Adipose tissue (tissue), 3 donors: ENCODE measurements around the gene NTMT1. TPM values are rescaled to one million over a fixed set of nuclear protein-coding genes. Genes with fewer than 3 reads are reported as not detected.

Experiments
- H3K27ac ChIP-seq: one replicate; pipeline ENCODE4 v1.5.1; 2013; ENCODE audit warnings: low read depth, low read length
- WGBS, 3 donors: extraction: QIAGEN DNeasy Blood & Tissue Kit; methylation state at CpG; one replicate each; pipeline ENCODE4 v1.1.7; 2013; 5-methylcytosine and 5-hydroxymethylcytosine counted together
- polyA plus RNA-seq, 3 donors: library from polyadenylated mRNA; stranded (reverse); fragments of 200-250 nt; gene quantifications; one replicate each; pipeline ENCODE4 v1.2.3, GENCODE V29; 2013
- donor health status: healthy with polysubstance abuse.
- donor health status: Bipolar disorder and iron deficiency.
- donor health status: healthy.

The NTMT1 gene
- polyA plus RNA-seq, 3 donors = 34.2 to 44.5 (median 35.5) TPM

- 3 to 4% (median 4%) methylated on average over 61 to 85 of the region's 88 CpGs for WGBS, 3 donors
- no peak overlapping the region for H3K27ac ChIP-seq
Measured at GRCh38 chr9:129665814-129666520, 40.0 kb downstream of the NTMT1 start.

- 17 to 36% (median 22%) methylated on average over 12 to 13 of the region's 13 CpGs for WGBS, 3 donors
- H3K27ac ChIP-seq = no peak overlapping the region
Measured at GRCh38 chr9:129666575-129666974, 40.6 kb downstream of the NTMT1 start.

- 74 to 79% (median 75%) methylated on average over 10 to 11 of the region's 11 CpGs for WGBS, 3 donors
- H3K27ac ChIP-seq = no peak overlapping the region
Measured at GRCh38 chr9:129667378-129667777, 41.4 kb downstream of the NTMT1 start.

- H3K27ac ChIP-seq = no peak overlapping the region
- WGBS, 3 donors = 85 to 86% (median 86%) methylated on average over 9 of the region's 9 CpGs
Measured at GRCh38 chr9:129667850-129668249, 41.9 kb downstream of the NTMT1 start.

GRCh38 chr9:129669141-129669718 lies 43.3 kb downstream of the NTMT1 start:
- H3K27ac ChIP-seq = no peak overlapping the region

GRCh38 chr9:129669946-129670345 lies 44.0 kb downstream of the NTMT1 start:
- no peak overlapping the region for H3K27ac ChIP-seq
- WGBS, 3 donors = 79 to 88% (median 87%) methylated on average over 13 of the region's 13 CpGs

More at GRCh38 chr9:129669141-129669718, 43.3 kb downstream of the NTMT1 start:
- 42 to 66% (median 64%) methylated on average over 17 of the region's 17 CpGs for WGBS, 3 donors

GRCh38 chr9:129671065-129671464 lies 45.1 kb downstream of the NTMT1 start:
- 76 to 85% (median 78%) methylated on average over 9 of the region's 9 CpGs for WGBS, 3 donors
- H3K27ac ChIP-seq = no peak overlapping the region

GRCh38 chr9:129671519-129671918 lies 45.6 kb downstream of the NTMT1 start:
- 72 to 79% (median 72%) methylated on average over 7 of the region's 7 CpGs for WGBS, 3 donors
- no peak overlapping the region for H3K27ac ChIP-seq

- no peak overlapping the region for H3K27ac ChIP-seq
- 80 to 86% (median 81%) methylated on average over 8 of the region's 8 CpGs for WGBS, 3 donors
Measured at GRCh38 chr9:129672702-129673101, 46.7 kb downstream of the NTMT1 start.

GRCh38 chr9:129673602-129674001 lies 47.6 kb downstream of the NTMT1 start:
- no peak overlapping the region for H3K27ac ChIP-seq
- WGBS, 3 donors = 54 to 71% (median 66%) methylated on average over 12 of the region's 12 CpGs

- 53 to 76% (median 74%) methylated on average over 7 of the region's 7 CpGs for whole genome bisulfite sequencing, 3 donors
- H3K27ac ChIP-seq = no peak overlapping the region
Measured at GRCh38 chr9:129674229-129674628, 48.3 kb downstream of the NTMT1 start.

- 58 to 67% (median 60%) methylated on average over 27 of the region's 27 CpGs for WGBS, 3 donors
- no peak overlapping the region for H3K27ac ChIP-seq
Measured at GRCh38 chr9:129675620-129676019, 49.7 kb downstream of the NTMT1 start.

- no peak overlapping the region for H3K27ac ChIP-seq
- 56 to 81% (median 75%) methylated on average over 4 of the region's 4 CpGs for WGBS, 3 donors
Measured at GRCh38 chr9:129676287-129676686, 50.3 kb downstream of the NTMT1 start.

- 57 to 68% (median 61%) methylated on average over 12 of the region's 12 CpGs for WGBS, 3 donors
- H3K27ac ChIP-seq = no peak overlapping the region
Measured at GRCh38 chr9:129676975-129677374, 51.0 kb downstream of the NTMT1 start.

GRCh38 chr9:129677456-129677855 lies 51.5 kb downstream of the NTMT1 start:
- 35 to 48% (median 38%) methylated on average over 9 of the region's 9 CpGs for WGBS, 3 donors
- no peak overlapping the region for H3K27ac ChIP-seq

GRCh38 chr9:129678844-129679243 lies 52.9 kb downstream of the NTMT1 start:
- WGBS, 3 donors = 53 to 85% (median 81%) methylated on average over 9 of the region's 9 CpGs
- H3K27ac ChIP-seq = no peak overlapping the region

GRCh38 chr9:129679537-129679936 lies 53.6 kb downstream of the NTMT1 start:
- WGBS, 3 donors = 54 to 82% (median 74%) methylated on average over 9 of the region's 9 CpGs
- H3K27ac ChIP-seq = no peak overlapping the region

GRCh38 chr9:129681924-129682323 lies 56.0 kb downstream of the NTMT1 start:
- no peak overlapping the region for H3K27ac ChIP-seq
- 54 to 73% (median 72%) methylated on average over 10 to 11 of the region's 11 CpGs for WGBS, 3 donors

- no peak overlapping the region for H3K27ac ChIP-seq
- WGBS, 3 donors = 75 to 94% (median 87%) methylated on average over 7 of the region's 7 CpGs
Measured at GRCh38 chr9:129682381-129682780, 56.4 kb downstream of the NTMT1 start.
